H1 (cell line): ENCODE results near the gene SH3PXD2A. TPM values are rescaled to one million over a fixed set of nuclear protein-coding genes. Genes with fewer than 3 reads are reported as not detected.

Experiments used
- CTCF ChIA-PET: fragments of 300-600 bp; sonication (Branson Sonifier 250); formaldehyde crosslinking; loops from one replicate; lab custom pipeline; 2021; ENCODE audit not compliant: partially characterized antibody; lab: Charles Lee
- POLR2A ChIA-PET: fragments of 300-600 bp; sonication (Branson Sonifier 250); formaldehyde crosslinking; loops from one replicate; lab custom pipeline; 2021; ENCODE audit warnings: inconsistent platforms; ENCODE audit not compliant: partially characterized antibody; lab: Charles Lee
- DNase-seq, 2 experiments: peaks; one replicate each; pipeline versions ENCODE4 v3.0.0 to v3.0.0-alpha.2; 2010 to 2022; ENCODE audit warnings: low spot score in 2 of 2, low read depth in 1 of 2, mixed read lengths in 1 of 2
- FAIRE-seq: peaks from 2 replicates; lab custom pipeline; 2011; peaks lifted over from hg19 to GRCh38; lab: Jason Lieb, UNC
- H2AFZ ChIP-seq: 2 replicates; pipeline ENCODE4 v1.8.1; 2012; ENCODE audit warnings: low read length, inconsistent platforms
- H2AK5ac ChIP-seq: 2 replicates; pipeline ENCODE4 v1.6.1; 2013; ENCODE audit warnings: low read depth, low read length
- H2BK120ac ChIP-seq: replicated peaks from 2 replicates; pipeline ENCODE3; 2013; ENCODE audit warnings: low read depth, low read length, inconsistent platforms
- H2BK12ac ChIP-seq: 2 replicates; pipeline ENCODE4 v1.6.1; 2013; ENCODE audit warnings: low read depth, low read length
- H2BK15ac ChIP-seq: 2 replicates; pipeline ENCODE4 v1.6.1; 2013; ENCODE audit warnings: low read length
- H2BK20ac ChIP-seq: 2 replicates; pipeline ENCODE4 v1.6.1; 2013; ENCODE audit warnings: low read length
- H2BK5ac ChIP-seq: 2 replicates; pipeline ENCODE4 v1.6.1; 2013; ENCODE audit warnings: low read depth, low read length
- H3K14ac ChIP-seq: 2 replicates; pipeline ENCODE4 v1.6.1; 2013; ENCODE audit warnings: inconsistent platforms; ENCODE audit not compliant: insufficient read length
- H3K18ac ChIP-seq: 2 replicates; pipeline ENCODE4 v1.6.1; 2013; ENCODE audit warnings: low read length; ENCODE audit errors: extremely low read depth
- H3K23ac ChIP-seq: 2 replicates; pipeline ENCODE4 v1.6.1; 2013; ENCODE audit warnings: inconsistent platforms; ENCODE audit not compliant: insufficient read length
- H3K23me2 ChIP-seq: 2 replicates; pipeline ENCODE4 v1.6.1; 2013; ENCODE audit warnings: low read depth, low read length
- H3K27ac ChIP-seq: 2 replicates; pipeline ENCODE4 v1.6.1; 2011; ENCODE audit warnings: low read depth, low read length, inconsistent platforms
- H3K27me3 ChIP-seq, 4 experiments: replicated peaks in 1 of 4; 1 replicate in 1 of 4; 2 replicates in 3 of 4; pipeline versions ENCODE4 v1.6.1 to v1.8.1; 2011 to 2013; ENCODE audit warnings: low read length in 3 of 4, mild to moderate bottlenecking in 3 of 4, inconsistent platforms in 2 of 4, mixed read lengths in 2 of 4, moderate library complexity in 1 of 4; ENCODE audit not compliant: control insufficient read depth in 3 of 4, insufficient read depth in 3 of 4; ENCODE audit errors: extremely low read depth in 1 of 4
- H3K36me3 ChIP-seq, 4 experiments: 2 replicates each; pipeline versions ENCODE4 v1.6.1 to v1.8.1; 2011 to 2013; ENCODE audit warnings: mild to moderate bottlenecking in 4 of 4, low read length in 3 of 4, moderate library complexity in 2 of 4, control low read depth in 1 of 4, inconsistent platforms in 1 of 4; ENCODE audit not compliant: insufficient read depth in 4 of 4, control insufficient read depth in 2 of 4
- H3K4ac ChIP-seq: replicated peaks from 2 replicates; pipeline ENCODE3; 2013; ENCODE audit warnings: low read length, low read depth, mixed read lengths, inconsistent platforms; ENCODE audit not compliant: insufficient read length
- H3K4me1 ChIP-seq, 4 experiments: replicated peaks in 1 of 4; 1 replicate in 1 of 4; 2 replicates in 3 of 4; pipeline versions ENCODE4 v1.6.1 to v1.8.1; 2011 to 2013; ENCODE audit warnings: low read length in 3 of 4, inconsistent platforms in 2 of 4, mixed read lengths in 1 of 4; ENCODE audit not compliant: insufficient read depth in 4 of 4, control insufficient read depth in 3 of 4
- H3K4me2 ChIP-seq, 2 experiments: 2 replicates each; pipeline versions ENCODE4 v1.6.1 to v1.8.1; 2011 to 2013; ENCODE audit warnings: low read depth in 2 of 2, low read length in 2 of 2, control low read depth in 1 of 2, inconsistent platforms in 1 of 2, mild to moderate bottlenecking in 1 of 2; ENCODE audit not compliant: insufficient read depth in 1 of 2
- H3K4me3 ChIP-seq, 4 experiments: fragments of 200-600, 300-600 bp in 1 of 4; sonication (generic), shearing (Covaris generic), sonication (Bioruptor Twin) in 1 of 4; 2 replicates each; pipeline versions ENCODE4 v1.5.1 to v1.8.1; 2011 to 2016; ENCODE audit warnings: low read length in 4 of 4, low read depth in 3 of 4, control low read depth in 2 of 4, inconsistent platforms in 2 of 4, mild to moderate bottlenecking in 2 of 4, mixed read lengths in 1 of 4, moderate library complexity in 1 of 4; ENCODE audit not compliant: insufficient read depth in 2 of 4; ENCODE audit errors: extremely low read depth in 1 of 4
- H3K56ac ChIP-seq: replicated peaks from 2 replicates; pipeline ENCODE3; 2013; ENCODE audit warnings: low read depth, mild to moderate bottlenecking, mixed read lengths, low read length, inconsistent platforms; ENCODE audit not compliant: insufficient read length
- H3K79me1 ChIP-seq: 2 replicates; pipeline ENCODE4 v1.6.1; 2013; ENCODE audit warnings: low read depth, low read length, control low read depth
- H3K79me2 ChIP-seq, 2 experiments: 2 replicates each; pipeline versions ENCODE4 v1.6.1 to v1.8.1; 2012 to 2013; ENCODE audit warnings: low read length in 2 of 2, mild to moderate bottlenecking in 2 of 2, inconsistent platforms in 1 of 2; ENCODE audit not compliant: insufficient read depth in 2 of 2, control insufficient read depth in 1 of 2
- H3K9ac ChIP-seq, 4 experiments: replicated peaks in 1 of 4; 1 replicate in 1 of 4; 2 replicates in 3 of 4; pipeline versions ENCODE4 v1.6.1 to v1.8.1; 2011 to 2013; ENCODE audit warnings: low read depth in 3 of 4, low read length in 3 of 4, control low read depth in 2 of 4, mild to moderate bottlenecking in 2 of 4, moderate library complexity in 2 of 4, inconsistent platforms in 1 of 4; ENCODE audit errors: extremely low read depth in 1 of 4
- H3K9me3 ChIP-seq, 2 experiments: 2 replicates each; pipeline versions ENCODE4 v1.6.1 to v1.8.1; 2012 to 2013; ENCODE audit warnings: mild to moderate bottlenecking in 2 of 2, moderate library complexity in 2 of 2, control low read depth in 1 of 2, inconsistent platforms in 1 of 2, low read depth in 1 of 2, low read length in 1 of 2, mixed read lengths in 1 of 2; ENCODE audit not compliant: insufficient read depth in 2 of 2
- H4K20me1 ChIP-seq, 2 experiments: replicated peaks in 1 of 2; 2 replicates each; pipeline versions ENCODE3 to v1.8.1; 2011 to 2013; ENCODE audit warnings: inconsistent platforms in 2 of 2, low read length in 2 of 2, mild to moderate bottlenecking in 1 of 2; ENCODE audit not compliant: insufficient read depth in 2 of 2, control insufficient read depth in 1 of 2
- H4K5ac ChIP-seq: 2 replicates; pipeline ENCODE4 v1.6.1; 2013; ENCODE audit warnings: low read length, low read depth, mixed read lengths, inconsistent platforms; ENCODE audit not compliant: insufficient read length
- H4K8ac ChIP-seq: 2 replicates; pipeline ENCODE4 v1.8.0; 2013; ENCODE audit warnings: mild to moderate bottlenecking, moderate library complexity, low read length, inconsistent platforms; ENCODE audit not compliant: insufficient read depth; ENCODE audit errors: extremely low read depth
- H4K91ac ChIP-seq: replicated peaks from 2 replicates; pipeline ENCODE3; 2013; ENCODE audit warnings: low read length, mixed read lengths, inconsistent platforms; ENCODE audit not compliant: insufficient read length
- ATF2 ChIP-seq: IDR thresholded peaks from 2 replicates; pipeline ENCODE4 v1.6.1; 2012; ENCODE audit warnings: low read length, inconsistent platforms
- ATF3 ChIP-seq: IDR thresholded peaks from 2 replicates; pipeline ENCODE4 v1.6.1; 2011; ENCODE audit warnings: low read depth, mild to moderate bottlenecking, low read length; ENCODE audit not compliant: insufficient read depth
- BACH1 ChIP-seq: IDR thresholded peaks from 2 replicates; pipeline ENCODE4 v1.6.1; 2012; ENCODE audit warnings: low read length, improper control_type of control experiment
- BRCA1 ChIP-seq: IDR thresholded peaks from 2 replicates; pipeline ENCODE4 v1.6.1; 2012; ENCODE audit warnings: low read depth, low read length, improper control_type of control experiment
- CEBPB ChIP-seq: IDR thresholded peaks from 2 replicates; pipeline ENCODE4 v1.6.1; 2012; ENCODE audit warnings: low read depth, low read length
- CHD1 ChIP-seq: IDR thresholded peaks from 2 replicates; pipeline ENCODE4 v1.6.1; 2012; ENCODE audit warnings: low read depth, low read length, improper control_type of control experiment
- E2F6 ChIP-seq: IDR thresholded peaks from 2 replicates; pipeline ENCODE4 v1.6.1; 2012; ENCODE audit warnings: inconsistent platforms
- KDM1A ChIP-seq: fragments of 200-600, 300-600 bp; sonication (generic); IDR thresholded peaks from 2 replicates; pipeline ENCODE4 v1.7.1; 2016; ENCODE audit warnings: mild to moderate bottlenecking, low read length, borderline replicate concordance
- POLR2AphosphoS5 ChIP-seq: IDR thresholded peaks from 2 replicates; pipeline ENCODE4 v1.6.1; 2011; ENCODE audit warnings: low read depth, low read length
- RFX5 ChIP-seq: IDR thresholded peaks from 2 replicates; pipeline ENCODE4 v1.6.1; 2011; ENCODE audit warnings: low read depth, low read length, improper control_type of control experiment, borderline replicate concordance
- SRF ChIP-seq: IDR thresholded peaks from 2 replicates; pipeline ENCODE4 v1.6.1; 2011; ENCODE audit warnings: mild to moderate bottlenecking, low read depth, low read length, moderate library complexity
- WGBS, 2 experiments: shearing (Covaris generic) in 1 of 2; methylation state at CpG; one replicate each; pipeline versions ENCODE4 v1.1.6 to v1.1.7; 2013 to 2015; ENCODE audit warnings: low lambda C conversion rate in 2 of 2, mixed read lengths in 2 of 2, inconsistent platforms in 1 of 2, low coverage in 1 of 2, missing lambda C conversion rate in 1 of 2; ENCODE audit not compliant: insufficient replicate concordance in 2 of 2, insufficient coverage in 1 of 2, insufficient read length in 1 of 2; ENCODE audit errors: extremely low coverage in 1 of 2, missing lambda C conversion rate in 1 of 2; 5-methylcytosine and 5-hydroxymethylcytosine counted together
- polyA plus RNA-seq, 7 experiments: library from polyadenylated mRNA; depleted of rRNA in 3 of 7; stranded (reverse) in 5 of 7; unstranded in 2 of 7; fragments of >200 nt in 5 of 7; fragments of 200-250 nt in 2 of 7; gene quantifications; 1 replicate in 5 of 7; 2 replicates in 1 of 7; 4 replicates in 1 of 7; pipeline versions ENCODE4 v1.2.1 to v1.2.3, GENCODE V29; 2011 to 2013; ENCODE audit warnings: missing spikeins in 2 of 7, mixed read lengths in 2 of 7
- total RNA-seq: library from RNA; stranded (reverse); fragmentation: NEBNext Ultra II Directional; extraction: Animal tissue kit (Norgen Biotek cat#: 25700); gene quantifications from 2 replicates; pipeline ENCODE4 v1.2.1, GENCODE V29; 2021

SH3PXD2A gene
- total and polyA plus RNA-seq, 2 of the 8 experiments (the other 6 are each of a cell fraction or from before 2014, with no cell fraction given): 5.4 to 16.3 TPM

GRCh38 chr10:103870516-103870915 lies 15.1 kb upstream of the SH3PXD2A start:
- H2AFZ ChIP-seq: peak overlapping the region; percentile 90; the same call in 1 of the 2 replicates
- H3K56ac ChIP-seq: no peak overlapping the region
- H4K5ac ChIP-seq: no peak overlapping the region
- H2BK12ac ChIP-seq: no peak overlapping the region
- no peaks in the 10 kb centered on the region for H3K79me1 ChIP-seq
- no peak overlapping the region for H3K23ac ChIP-seq
- no peaks in the 10 kb centered on the region for H3K9me3 ChIP-seq
- H3K4me2 ChIP-seq: no peak overlapping the region
- WGBS, 2 experiments: 72% methylated on average over 8 of the region's 8 CpGs; no CpG with 5 or more reads in 1 of the 2 experiments
- DNase-seq (no peak), FAIRE-seq (peak; percentile 80)
- H3K18ac ChIP-seq: no peak overlapping the region
- H2BK15ac ChIP-seq: no peak overlapping the region
- POLR2A ChIA-PET: interaction anchor here (0.6 kb wide), 1 partner anchor 19 kb away, joined by 3 read pairs; no protein-coding TSS in a partner anchor
- no peak overlapping the region for H3K4ac ChIP-seq
- no peak overlapping the region for H4K91ac ChIP-seq
- no peak overlapping the region for H3K4me3 ChIP-seq
- no peak overlapping the region for H3K27ac ChIP-seq
- H3K9ac ChIP-seq: no peak overlapping the region
- no peak overlapping the region for H4K8ac ChIP-seq
- CTCF ChIA-PET: interaction anchor here (0.6 to 10.0 kb wide), 3 partner anchors 14 to 158 kb away, joined by 3 to 75 read pairs (median 5); no protein-coding TSS in a partner anchor
- H2BK20ac ChIP-seq: no peak overlapping the region
- H3K36me3 ChIP-seq: no peaks in the 10 kb centered on the region
- H3K4me1 ChIP-seq: peaks cover 0 to 8% (median 1%) of the 10 kb centered on the region in 4 experiments; a peak in 1 of 7 replicates
- H3K14ac ChIP-seq: no peak overlapping the region
- no peak overlapping the region for H2BK120ac ChIP-seq
- no peak overlapping the region for H2BK5ac ChIP-seq
- no peaks in the 10 kb centered on the region for H3K79me2 ChIP-seq
- H3K27me3 ChIP-seq: no peaks in the 10 kb centered on the region
- H3K23me2 ChIP-seq: no peaks in the 10 kb centered on the region
- H2AK5ac ChIP-seq: no peak overlapping the region
- H4K20me1 ChIP-seq: no peaks in the 10 kb centered on the region
- no peak for TF ChIP-seq E2F6
- TF ChIP-seq ATF2: no peak
- peak; percentile 64; the same call in 1 of the 2 replicates for TF ChIP-seq CEBPB
- no peak for TF ChIP-seq CHD1
- no peak for TF ChIP-seq SRF
- TF ChIP-seq POLR2AphosphoS5: no peak
- no peak for TF ChIP-seq KDM1A
- TF ChIP-seq ATF3: no peak
- no peak for TF ChIP-seq BRCA1
- TF ChIP-seq BACH1: no peak
- TF ChIP-seq RFX5: no peak
